CD4-positive, alpha-beta T cell treated with Interleukin-10 for 1 hour (primary cell): ENCODE measurements around the gene GRIP2.
"Not testable (repeated sequence)": the region's sequence is repeated elsewhere in the genome, so short reads cannot be mapped to it uniquely, and the experiment has no call there.

Experiments used
- DNase-seq: peaks from one replicate; pipeline ENCODE4 v3.0.0-alpha.2; 2020

The GRIP2 gene

DNA sequence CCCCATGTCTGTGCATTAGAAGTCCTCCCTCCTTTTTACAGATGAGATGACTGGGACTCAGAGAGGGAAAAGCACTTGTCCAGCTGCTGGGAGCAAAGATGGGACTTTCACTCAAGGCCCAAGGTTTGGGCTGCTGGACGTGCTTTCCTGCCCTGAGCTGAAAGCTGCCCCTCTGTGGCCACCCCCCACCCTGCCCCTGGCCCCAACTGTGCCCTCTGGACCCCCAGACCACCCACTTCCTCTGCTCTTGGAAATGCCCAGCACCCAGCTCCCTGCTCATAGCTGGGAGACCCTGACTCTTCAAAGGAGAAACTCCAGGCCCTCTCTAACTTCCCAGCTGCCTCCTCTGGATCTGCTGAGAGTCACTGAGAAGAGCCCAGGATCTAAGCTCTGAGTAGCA lies 20.7 kb downstream of the GRIP2 start:
- no peak for DNase-seq

DNA sequence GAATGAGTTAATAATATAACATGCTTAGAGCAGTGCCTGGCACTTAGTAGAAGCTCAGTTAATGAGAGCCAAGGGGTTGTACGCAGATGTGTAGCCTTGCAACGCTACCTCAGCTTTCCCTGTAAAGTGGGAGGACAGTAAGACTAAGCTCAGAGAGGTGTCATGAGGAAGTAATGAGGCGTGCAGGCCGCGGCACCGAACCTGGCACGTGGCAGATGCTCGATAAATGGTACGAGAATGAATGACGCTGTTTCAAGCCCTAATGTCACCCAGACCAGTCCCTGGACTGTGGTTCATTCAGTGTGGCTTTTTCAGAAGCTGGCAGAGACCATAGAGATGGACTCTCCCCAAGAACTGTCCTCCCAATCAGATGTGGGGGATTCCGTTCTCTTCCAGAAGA lies 21.2 kb downstream of the GRIP2 start:
- no peak for DNase-seq

DNA sequence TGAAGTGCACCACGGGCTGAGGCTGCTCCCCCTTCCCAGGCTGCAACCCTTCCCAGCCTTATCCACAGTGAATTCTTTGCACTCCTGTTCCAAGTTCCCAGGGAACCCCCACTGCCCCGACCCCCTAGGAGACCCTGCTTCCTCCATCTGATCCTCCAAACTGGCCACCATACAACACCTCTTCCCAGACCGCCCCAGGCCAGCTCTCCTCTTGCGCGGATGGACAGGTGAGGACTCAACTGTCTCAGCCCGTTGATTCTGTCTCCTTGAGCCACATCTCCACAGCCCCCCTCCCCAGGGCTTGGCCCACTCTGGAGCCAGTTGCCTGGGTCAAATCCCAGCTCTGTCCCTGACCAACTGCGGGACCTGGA lies 21.7 kb downstream of the GRIP2 start:
- no peak for DNase-seq

DNA sequence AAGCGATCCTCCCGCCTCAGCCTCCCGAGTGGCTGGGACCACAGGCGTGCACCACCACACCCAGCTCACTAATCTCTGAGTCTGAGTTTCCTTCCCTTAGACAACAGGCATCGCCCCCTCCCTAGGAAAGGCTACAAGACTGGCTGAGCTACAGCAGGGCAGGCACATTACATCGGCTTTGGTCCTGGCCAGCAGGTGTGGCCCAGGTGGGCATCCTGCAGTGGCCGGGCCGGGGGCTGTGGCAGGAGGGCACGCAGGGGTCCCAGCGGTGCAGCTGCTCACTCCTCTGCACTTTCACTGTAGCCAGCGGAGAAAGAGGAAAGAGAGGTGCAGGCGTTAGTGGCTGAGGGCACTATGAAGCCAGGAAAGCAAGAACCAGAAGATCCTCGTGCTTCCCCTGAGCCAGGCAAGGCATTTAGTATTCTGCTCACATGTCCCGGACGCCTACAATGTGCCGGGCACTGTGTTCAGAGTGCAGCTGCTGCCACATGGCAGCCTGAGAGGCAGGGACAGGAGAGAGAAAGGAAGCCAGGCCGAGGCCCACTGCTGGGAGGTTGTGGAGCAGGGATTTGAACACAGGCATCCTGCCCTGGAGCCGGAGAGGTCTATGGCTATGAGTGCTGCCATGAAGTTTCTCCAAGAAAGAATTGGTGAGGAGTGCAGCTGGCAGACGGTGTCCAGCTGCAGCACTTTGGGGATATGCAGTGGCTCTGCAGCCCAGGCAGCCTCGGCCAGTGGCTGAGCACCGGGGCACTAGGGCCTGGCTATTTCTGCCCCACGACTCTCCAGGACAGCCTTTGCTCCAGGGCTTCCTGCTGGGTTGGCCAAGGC lies 22.3 kb downstream of the GRIP2 start:
- no peak for DNase-seq

DNA sequence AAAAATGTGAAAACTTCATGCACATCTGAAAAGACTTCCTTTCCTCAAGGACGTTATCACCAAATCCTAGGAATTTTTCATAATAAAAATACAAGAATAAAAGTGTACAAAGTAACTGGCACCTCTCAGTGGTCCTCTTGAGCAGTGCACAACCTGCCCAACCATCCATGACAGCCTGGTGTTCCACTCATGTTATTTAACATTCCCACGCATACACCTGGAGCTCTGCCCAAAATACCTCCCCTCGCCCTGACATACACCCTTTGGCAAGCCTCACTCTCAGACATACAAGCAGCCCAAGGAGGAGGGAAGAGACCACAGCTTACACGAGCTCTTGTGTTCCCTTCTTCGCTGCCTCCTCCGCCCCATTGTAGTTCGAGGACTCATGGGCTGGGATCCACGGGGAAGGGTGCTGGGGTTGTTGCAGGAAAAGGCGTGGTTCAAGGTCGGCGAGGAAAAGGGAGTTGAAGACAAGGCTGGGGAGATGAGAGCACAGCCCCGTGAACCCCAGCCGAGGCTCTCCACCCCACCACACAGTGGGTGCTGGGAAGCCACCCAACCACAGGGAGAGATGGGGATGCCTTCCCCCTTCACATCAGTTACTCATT lies 23.3 kb downstream of the GRIP2 start:
- DNase-seq: no peak

DNA sequence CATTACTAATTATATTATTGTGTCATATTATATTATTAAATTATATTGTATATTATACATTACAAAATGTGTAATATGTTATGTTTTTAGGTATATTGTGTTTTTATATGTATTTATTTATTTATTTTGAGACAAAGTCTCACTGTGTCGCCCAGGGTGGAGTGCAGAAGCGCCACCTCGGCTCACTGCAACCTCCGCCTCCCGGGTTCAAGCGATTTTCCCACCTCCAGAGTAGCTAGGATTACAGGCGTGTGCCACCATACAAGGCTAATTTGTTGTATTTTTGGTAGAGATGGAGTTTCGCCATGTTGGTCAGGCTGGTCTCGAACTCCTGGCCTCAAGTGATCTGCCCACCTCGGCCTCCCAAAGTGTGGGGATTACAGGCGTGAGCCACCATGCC lies 24.6 kb downstream of the GRIP2 start:
- DNase-seq: not testable (repeated sequence)

DNA sequence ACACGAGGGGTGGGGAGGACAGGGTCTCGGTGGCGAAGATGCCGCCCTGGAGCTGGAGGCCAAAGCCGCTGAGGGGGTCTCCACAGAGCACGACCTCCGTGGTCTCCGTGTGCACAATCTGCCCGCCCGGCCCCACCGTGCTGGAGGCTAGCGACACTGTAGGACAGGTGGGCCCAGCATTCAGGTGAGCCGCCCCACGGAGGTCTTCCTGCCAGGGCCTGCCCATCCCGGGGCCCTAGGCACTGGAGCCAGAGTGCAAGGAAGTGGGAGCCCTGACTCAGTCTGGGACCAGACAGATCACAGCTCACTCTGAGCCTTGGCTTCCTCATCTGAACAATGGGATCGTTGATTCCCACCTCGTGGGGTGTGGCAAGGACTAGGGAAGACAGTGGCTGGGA lies 25.8 kb downstream of the GRIP2 start:
- DNase-seq: no peak

DNA sequence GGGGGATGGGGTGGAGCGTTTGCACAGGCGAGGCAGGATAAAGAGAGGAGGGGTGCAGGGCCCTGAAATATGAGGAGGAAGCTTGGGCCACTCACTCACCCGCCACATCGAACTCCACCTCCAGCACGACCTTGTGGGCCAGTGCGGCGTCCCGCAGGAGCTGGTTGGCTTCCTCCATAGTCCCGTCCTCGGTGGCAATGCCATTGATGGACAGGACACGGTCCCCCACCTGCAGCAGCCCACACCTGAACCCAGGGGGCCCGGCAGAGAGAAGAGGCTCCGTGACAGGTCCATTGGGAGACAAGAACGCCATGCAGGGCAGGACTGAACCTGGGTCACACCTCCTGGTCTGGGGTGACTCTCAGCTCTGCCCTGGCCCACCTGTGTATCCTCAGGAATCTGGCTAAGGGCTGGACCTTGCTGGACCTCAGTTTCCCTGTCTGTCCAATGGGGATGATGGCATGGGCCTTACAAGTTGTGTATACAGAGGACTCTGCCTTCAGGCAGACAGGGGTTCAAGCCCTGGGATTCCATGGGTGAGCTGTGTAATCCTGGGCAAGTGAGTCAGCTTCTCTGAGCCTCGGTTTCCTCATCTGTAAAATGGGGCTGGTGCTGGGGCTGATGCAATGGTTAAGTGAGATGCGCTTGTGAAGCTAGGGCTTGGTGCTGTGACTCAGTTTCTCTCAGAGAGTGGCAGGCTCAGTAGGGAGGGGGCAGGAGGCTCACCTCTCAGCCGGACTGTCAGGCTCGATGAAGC lies 26.4 kb downstream of the GRIP2 start:
- DNase-seq: no peak

DNA sequence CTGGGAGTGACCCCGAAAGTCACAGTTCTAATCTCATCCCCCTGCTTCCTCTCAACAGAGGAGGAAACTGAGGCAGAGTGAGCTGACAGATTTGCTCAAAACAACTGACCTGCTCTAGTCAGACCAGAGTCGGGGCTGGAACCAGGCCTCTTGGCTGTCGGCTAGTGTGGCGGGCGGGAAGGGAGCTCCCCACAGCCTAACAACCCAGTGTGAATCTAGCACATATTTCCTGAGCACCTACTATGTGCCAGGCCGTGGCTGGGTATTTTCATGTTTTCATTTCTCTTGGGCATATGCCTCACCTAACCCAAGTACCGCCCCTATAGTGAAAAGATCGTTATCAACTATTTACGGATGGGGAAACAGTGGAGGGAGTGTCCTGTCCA lies 27.2 kb downstream of the GRIP2 start:
- DNase-seq: no peak

DNA sequence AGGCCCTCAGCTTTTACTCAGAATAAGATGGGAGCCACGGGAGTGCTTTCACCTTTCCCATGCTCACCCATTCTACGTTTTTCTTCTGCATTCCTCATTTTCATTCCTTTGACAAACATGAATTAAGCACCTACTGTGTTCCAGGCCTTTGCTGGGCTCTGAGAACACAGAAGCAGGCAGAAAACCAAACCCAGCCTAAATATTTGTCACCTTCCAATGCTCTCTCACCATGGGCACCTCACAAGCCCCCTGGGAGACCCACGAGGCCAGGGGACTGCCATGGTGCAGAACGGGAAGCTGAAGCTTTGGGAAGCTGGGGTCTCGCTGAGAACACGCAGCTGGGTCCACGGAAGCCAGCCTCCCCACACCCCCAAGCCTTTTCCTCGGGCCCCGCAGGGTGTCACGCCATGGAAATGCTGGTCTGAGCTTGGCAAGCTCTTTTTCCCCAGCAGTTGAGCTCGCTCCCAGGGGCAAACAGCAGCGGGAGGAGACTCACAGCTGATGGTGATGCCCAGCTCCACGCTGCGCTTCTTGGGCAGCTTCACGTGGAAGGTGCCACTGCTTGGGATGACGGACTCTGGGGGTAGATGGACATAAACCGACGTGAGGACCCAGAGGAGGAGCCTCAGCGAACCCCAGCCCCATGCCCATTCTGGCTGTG lies 27.7 kb downstream of the GRIP2 start:
- no peak for DNase-seq

DNA sequence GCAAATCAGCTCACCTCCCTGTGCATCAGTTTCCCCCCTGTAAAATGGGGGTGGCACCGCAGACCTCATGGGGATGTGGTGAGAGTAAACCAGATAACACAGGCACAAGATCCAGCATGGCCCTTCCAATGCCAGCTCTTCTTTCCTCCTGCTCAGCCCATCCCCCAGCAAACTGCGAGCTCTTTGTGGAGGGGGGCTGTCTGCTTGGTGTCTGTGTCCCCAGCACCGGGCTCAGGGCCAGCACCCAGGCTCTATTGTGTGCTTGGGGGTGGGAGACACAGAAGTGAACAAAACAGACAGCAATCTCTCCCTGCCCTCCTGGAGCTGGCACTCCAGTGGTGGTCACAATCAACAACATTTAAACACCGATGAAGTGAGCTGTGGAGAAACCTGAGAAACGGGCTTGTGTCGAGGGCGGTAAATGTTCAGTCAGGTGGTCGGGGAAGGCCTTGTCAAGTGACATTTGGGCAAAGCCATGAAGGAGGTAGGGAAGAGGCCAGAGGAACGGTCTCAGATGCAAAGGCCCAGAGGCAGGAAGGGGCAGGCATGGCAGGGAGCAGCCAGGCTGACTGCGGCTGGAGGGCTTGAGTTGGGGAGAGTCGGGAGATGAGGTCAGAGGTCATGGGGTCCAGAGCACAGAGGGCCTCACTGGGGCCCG lies 28.4 kb downstream of the GRIP2 start:
- DNase-seq: no peak

DNA sequence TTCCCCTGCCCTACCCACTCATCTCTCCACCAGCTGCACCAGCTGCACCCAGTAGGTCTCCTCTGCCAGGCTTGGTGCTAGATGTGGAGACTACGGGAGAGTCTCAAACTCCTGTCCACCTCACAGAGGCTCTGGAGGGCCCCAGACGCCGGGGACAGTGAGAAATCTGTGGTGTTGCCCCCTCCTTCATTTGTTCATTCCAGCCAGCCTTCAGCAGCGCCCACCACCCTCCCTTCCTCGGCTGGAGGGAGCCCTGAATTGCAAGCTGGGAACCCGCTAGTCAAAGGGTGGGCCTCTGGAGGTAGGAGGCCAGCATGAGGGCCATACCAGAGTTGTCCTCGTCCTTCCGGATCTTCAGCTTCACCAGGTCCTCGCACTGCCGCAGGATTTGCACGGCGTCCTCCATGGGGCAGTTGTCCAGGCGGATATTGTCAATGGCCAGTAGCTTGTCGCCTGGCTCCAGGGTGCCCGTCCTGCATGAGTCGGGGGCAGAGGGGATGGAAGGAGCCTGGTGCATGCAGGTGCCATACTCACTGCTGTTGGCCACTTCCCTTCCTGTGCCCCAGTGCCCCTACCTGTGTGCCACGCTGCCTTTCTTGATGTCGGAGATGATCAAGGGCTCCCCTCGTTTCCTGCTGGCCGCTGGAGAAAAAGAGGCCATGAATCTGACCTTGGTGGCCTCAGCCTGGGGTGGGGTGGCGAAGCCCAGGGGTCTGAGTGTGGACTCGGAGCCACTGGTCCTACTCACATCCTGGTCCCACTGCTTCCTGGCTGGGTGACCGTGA lies 29.1 kb downstream of the GRIP2 start:
- no peak for DNase-seq

DNA sequence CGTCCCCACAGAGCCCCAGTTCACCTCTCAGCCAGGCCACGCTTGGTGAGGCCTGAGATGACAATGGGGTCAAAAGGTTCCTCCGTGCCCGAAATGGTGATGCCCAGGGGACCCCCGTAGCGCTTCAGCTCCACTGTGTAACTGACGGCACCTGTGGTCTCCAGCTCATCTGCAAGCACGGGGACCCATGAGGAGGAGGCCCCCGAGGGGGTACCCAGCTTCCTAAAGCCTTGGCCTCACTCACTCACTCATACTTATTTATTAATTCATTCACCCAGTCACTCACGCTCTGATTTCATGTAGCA lies 30.4 kb downstream of the GRIP2 start:
- DNase-seq: no peak

DNA sequence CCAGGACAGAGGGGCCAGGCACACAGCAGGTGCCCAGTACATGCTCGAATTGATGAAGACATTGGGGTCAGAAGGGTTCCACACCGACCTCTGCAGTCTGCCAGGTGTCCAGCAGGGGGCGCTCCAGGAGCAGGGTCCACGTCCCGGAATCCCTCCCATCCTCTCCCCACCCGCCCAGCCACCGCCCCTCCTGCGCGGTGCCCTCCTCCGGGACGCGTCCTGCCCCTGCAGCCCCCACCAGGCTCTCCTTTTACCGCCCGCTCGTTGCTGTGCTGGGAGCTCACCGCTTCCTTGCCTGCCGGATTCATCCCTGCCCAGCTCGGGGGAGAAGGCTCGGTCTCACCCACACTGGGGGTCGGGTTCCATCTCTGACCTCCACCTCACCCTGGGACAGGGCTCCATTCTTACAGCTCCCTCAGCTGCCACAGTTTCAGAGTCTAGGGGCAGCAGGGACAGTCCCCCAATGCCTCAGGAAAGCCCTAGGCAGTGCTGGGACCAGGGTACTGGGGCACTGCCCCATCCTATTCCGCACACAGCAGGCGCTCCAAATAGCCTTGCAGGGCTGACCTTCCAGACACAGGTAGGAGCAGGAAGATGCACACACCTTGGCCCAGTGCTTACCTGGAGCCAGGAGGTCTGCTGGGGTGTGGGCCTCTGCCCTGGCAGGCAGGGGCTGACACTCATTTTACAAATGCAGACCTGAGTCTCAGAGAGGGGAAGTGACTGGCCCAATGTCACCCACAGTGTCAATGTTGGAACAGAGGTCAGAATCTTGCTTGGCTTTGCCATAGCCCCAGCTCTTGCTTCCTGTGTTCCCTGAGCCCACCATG lies 31.0 kb downstream of the GRIP2 start:
- DNase-seq: peak; percentile 52

DNA sequence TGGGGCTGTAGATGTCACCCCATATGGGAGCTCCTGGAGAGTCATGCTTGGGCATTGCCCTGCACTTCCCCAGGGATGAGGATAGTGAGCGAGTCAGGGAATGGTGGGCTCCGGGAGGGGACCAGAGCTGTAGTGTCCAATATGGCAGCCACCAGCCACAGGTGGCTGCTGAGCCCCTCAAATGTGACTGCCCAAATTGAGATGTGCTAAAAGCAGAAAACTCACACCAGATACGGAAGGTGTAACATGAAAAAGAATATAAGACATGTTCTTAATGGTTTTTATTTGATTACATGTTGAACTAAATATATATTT lies 31.7 kb downstream of the GRIP2 start:
- no peak for DNase-seq

DNA sequence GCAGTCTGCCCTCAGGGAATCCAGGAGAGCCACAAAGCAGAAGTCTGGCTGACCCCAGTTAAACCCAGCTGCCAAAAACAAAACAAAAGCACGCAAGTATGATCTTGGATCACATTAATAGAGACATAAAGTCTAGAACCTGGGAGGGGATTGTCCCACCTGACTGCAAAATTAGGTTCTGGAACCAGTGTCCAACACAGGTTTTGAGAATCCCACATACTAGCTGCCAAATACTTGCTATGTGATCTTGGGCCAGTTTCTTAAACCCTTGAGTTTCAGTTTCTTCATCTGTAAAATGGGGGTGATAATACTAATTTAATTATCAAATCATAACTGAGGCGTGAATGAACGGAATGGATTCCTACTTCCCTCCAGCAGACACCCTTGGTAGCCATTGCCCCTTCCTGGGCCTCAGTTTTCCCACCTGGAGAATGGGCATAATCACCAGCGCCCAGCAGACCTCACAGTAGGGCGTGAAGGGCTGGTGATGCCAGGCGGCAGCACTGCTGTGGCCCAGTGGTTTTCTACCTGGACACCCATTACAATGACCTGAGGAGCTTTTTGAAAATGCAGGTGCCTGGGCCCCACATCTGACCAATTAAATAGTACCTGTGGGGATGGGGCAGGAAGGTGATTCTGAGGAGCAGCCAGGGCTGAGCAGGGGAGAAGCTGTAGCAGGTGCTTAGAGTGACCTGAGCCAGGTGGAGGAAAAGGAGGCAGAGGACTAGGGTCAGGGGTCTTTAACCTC lies 32.2 kb downstream of the GRIP2 start:
- DNase-seq: no peak

DNA sequence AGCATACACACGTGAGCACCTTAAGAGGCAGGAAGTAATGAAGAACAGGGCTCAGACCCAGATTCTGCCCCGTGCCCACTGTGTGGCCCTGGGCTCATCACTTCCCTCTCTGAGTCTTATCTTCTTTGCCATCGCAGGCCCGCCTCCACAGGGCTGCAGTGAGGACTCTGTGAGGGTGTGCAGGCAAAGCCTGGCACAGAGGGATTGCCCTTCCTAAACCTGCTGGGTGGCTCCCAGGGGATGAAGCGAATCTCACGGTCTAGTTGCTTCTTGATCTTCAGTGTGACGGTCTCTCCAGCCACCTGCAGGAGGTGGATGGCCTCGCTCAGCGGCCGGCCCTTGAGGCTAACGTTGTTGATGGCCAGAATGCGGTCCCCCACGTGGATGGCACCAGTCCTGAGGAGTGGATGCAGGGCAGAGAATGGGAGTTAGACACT lies 32.8 kb downstream of the GRIP2 start:
- DNase-seq: no peak

DNA sequence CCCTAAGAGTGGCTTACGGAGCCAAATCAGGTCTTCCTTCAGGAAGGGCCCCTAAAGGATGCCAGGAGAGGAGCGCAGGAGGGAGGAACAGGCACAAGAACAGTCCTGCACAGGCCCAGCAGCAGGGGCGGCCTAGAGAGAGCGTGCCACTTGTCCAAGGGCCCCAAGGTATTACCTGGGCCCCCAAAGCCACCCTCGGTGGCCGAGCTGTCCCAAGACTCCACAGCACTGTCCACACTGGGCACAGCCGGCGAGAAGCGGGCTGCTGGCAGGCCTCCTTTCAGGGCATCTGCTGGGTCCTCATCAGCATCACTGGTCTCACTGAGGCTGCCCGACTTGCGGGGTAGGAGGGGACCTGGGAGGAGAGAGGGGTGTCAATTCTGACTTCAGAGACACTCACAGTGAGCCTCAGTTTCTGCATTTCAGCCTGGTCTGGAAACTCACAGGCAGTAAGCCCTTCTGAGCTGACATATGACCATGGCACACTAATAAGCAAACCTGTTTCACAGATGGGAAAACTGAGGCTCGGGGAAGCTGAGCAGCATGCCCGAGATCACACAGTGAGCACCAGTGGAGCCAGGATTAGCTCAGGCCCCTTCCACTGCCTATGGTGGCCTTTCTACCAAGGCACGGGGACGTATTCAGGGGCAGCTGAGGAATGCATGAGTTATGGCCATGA lies 33.4 kb downstream of the GRIP2 start:
- DNase-seq: no peak

DNA sequence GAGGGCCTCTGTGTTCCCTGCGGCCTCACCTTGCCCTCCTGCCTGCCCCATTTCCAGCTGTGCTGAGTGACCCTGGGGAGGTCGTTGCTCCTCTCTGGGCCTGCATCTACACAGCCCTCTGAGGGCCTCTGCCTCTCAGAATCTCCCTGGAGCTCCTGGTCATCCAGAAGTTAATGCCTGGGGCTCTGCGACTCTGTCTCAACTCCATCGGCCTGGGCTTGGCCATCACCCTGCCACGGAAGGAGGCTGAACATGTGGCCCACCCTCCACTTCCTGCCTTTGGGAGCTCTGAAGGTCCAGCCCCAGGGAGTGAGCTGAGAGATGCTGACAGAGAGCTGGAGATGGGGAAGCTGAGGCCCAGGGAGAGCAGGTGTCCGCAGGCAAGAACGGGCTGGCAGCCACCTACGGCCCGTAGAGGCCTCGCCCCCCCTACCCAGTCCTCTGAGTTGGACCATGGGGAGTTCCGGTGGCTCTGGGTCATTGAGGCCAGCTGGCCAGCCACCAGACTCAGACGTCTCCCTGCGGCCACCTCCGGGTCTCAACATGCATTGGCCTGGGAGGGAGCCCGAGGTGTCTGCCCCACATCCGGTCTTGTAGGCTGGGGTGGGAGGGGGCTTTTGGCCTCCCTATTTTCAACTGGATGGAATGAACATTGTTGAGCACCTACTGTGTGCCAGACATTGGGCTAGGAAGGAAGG lies 34.2 kb downstream of the GRIP2 start:
- DNase-seq: no peak
